GM23338 (cell line): ENCODE results near the gene NLRC3. TPM values are rescaled to one million over a fixed set of nuclear protein-coding genes. Genes with fewer than 3 reads are reported as not detected.
A peak's percentile ranks its signal among the peaks of the same experiment; 100 is the strongest.

Experiments used
- ATAC-seq: fragments of 200-7000 bp; cut with Tn5 transposase; 3 replicates; pipeline ENCODE4 v1.9.1; 2020
- DNase-seq: peaks from one replicate; pipeline ENCODE4 v3.0.0-alpha.2; 2015; ENCODE audit warnings: low spot score
- H2AFZ ChIP-seq: fragments of 200-600 bp; sonication (generic); 2 replicates; pipeline ENCODE4 v1.8.0; 2016; ENCODE audit warnings: antibody characterized with exemption, mild to moderate bottlenecking, moderate library complexity
- H3F3A ChIP-seq: fragments of 200-600 bp; sonication (generic); replicated peaks from 2 replicates; pipeline ENCODE4 v1.8.0; 2017; ENCODE audit warnings: antibody characterized with exemption, mixed run types, low read depth
- H3K27ac ChIP-seq: fragments of 200-600 bp; sonication (generic); 2 replicates; pipeline ENCODE4 v1.6.1; 2016; ENCODE audit warnings: low read depth
- H3K27me3 ChIP-seq: fragments of 200-600 bp; sonication (generic); 2 replicates; pipeline ENCODE4 v1.8.0; 2016; ENCODE audit warnings: mild to moderate bottlenecking, mixed run types, moderate library complexity; ENCODE audit not compliant: insufficient read depth
- H3K36me3 ChIP-seq: fragments of 200-600 bp; sonication (generic); 2 replicates; pipeline ENCODE4 v1.8.0; 2016; ENCODE audit warnings: mild to moderate bottlenecking; ENCODE audit not compliant: insufficient read depth
- H3K4me1 ChIP-seq: fragments of 200-600 bp; sonication (generic); 2 replicates; pipeline ENCODE4 v1.8.0; 2016; ENCODE audit warnings: mild to moderate bottlenecking, moderate library complexity; ENCODE audit not compliant: insufficient read depth
- H3K4me2 ChIP-seq: fragments of 200-600 bp; sonication (generic); 2 replicates; pipeline ENCODE4 v1.7.1; 2017; ENCODE audit warnings: mixed run types
- H3K4me3 ChIP-seq: fragments of 200-600 bp; sonication (generic); 2 replicates; pipeline ENCODE4 v1.6.1; 2016; ENCODE audit warnings: mixed run types
- H3K79me2 ChIP-seq: fragments of 200-600 bp; sonication (generic); replicated peaks from 2 replicates; pipeline ENCODE4 v1.8.0; 2017; ENCODE audit warnings: mild to moderate bottlenecking; ENCODE audit not compliant: insufficient read depth
- H3K9me2 ChIP-seq: fragments of 200-600 bp; sonication (generic); 2 replicates; pipeline ENCODE4 v1.8.0; 2017; ENCODE audit not compliant: insufficient read depth
- H4K20me1 ChIP-seq: fragments of 200-600 bp; sonication (generic); replicated peaks from 2 replicates; pipeline ENCODE4 v1.8.0; 2017; ENCODE audit warnings: mild to moderate bottlenecking; ENCODE audit not compliant: insufficient read depth
- H3K27ac Mint-ChIP-seq: 2 replicates; pipeline ENCODE4 v1.8.0; 2020; ENCODE audit warnings: inconsistent platforms, mild to moderate bottlenecking, moderate library complexity, mixed read lengths
- H3K27me3 Mint-ChIP-seq: 3 replicates; pipeline ENCODE4 v1.8.0; 2022; ENCODE audit warnings: low read depth, mild to moderate bottlenecking, moderate library complexity, mixed read lengths, inconsistent platforms; ENCODE audit not compliant: insufficient read depth, poor library complexity
- H3K36me3 Mint-ChIP-seq: 3 replicates; pipeline ENCODE4 v1.8.0; 2021; ENCODE audit warnings: low read depth, mild to moderate bottlenecking, inconsistent platforms, moderate library complexity, mixed read lengths
- H3K4me1 Mint-ChIP-seq: 3 replicates; pipeline ENCODE4 v1.8.0; 2020; ENCODE audit warnings: mild to moderate bottlenecking, inconsistent platforms, mixed read lengths
- H3K4me3 Mint-ChIP-seq: 3 replicates; pipeline ENCODE4 v1.8.0; 2021; ENCODE audit warnings: moderate library complexity, mild to moderate bottlenecking, inconsistent platforms, mixed read lengths
- H3K9me3 Mint-ChIP-seq: 3 replicates; pipeline ENCODE4 v1.8.0; 2020; ENCODE audit warnings: moderate library complexity, mild to moderate bottlenecking, inconsistent platforms, mixed read lengths
- CREB1 ChIP-seq: fragments of 250-450 bp; sonication (Bioruptor Pico); IDR thresholded peaks from 2 replicates; pipeline ENCODE4 v1.5.0; 2020; ENCODE audit warnings: low read depth, mild to moderate bottlenecking, moderate library complexity
- CTCF ChIP-seq, 2 experiments: fragments of 200-600 bp in 1 of 2; sonication (generic) in 1 of 2; conservative IDR thresholded peaks; 2 replicates each; pipeline versions ENCODE4 v1.5.1 to v1.6.1; 2016 to 2017; ENCODE audit warnings: antibody characterized with exemption in 2 of 2, low read depth in 2 of 2, mild to moderate bottlenecking in 2 of 2, moderate library complexity in 1 of 2
- ETS1 ChIP-seq: IDR thresholded peaks from 2 replicates; pipeline ENCODE4 v1.6.1; 2016; ENCODE audit warnings: antibody characterized with exemption
- EZH2 ChIP-seq: fragments of 200-600 bp; sonication (generic); IDR thresholded peaks from one replicate; pipeline ENCODE4 v1.8.0; 2017; ENCODE audit warnings: antibody characterized with exemption, mild to moderate bottlenecking, low read depth; ENCODE audit not compliant: unreplicated experiment
- EZH2phosphoT487 ChIP-seq: fragments of 200-600 bp; sonication (generic); IDR thresholded peaks from one replicate; pipeline ENCODE4 v1.8.1; 2018; ENCODE audit warnings: antibody characterized with exemption; ENCODE audit not compliant: unreplicated experiment
- JUNB ChIP-seq: IDR thresholded peaks from one replicate; pipeline ENCODE4 v1.6.1; 2016; ENCODE audit warnings: antibody characterized with exemption; ENCODE audit not compliant: unreplicated experiment
- NANOG ChIP-seq: IDR thresholded peaks from 2 replicates; pipeline ENCODE4 v1.6.1; 2016; ENCODE audit warnings: antibody characterized with exemption, borderline replicate concordance
- POLR2AphosphoS5 ChIP-seq: IDR thresholded peaks from 2 replicates; pipeline ENCODE4 v1.6.1; 2016; ENCODE audit warnings: antibody characterized with exemption, low read depth
- REST ChIP-seq: IDR thresholded peaks from one replicate; pipeline ENCODE4 v1.6.1; 2018; ENCODE audit warnings: antibody characterized with exemption; ENCODE audit not compliant: unreplicated experiment
- STAT1 ChIP-seq: IDR thresholded peaks from one replicate; pipeline ENCODE4 v1.6.1; 2016; ENCODE audit warnings: antibody characterized with exemption; ENCODE audit not compliant: unreplicated experiment
- ZNF114 ChIP-seq: fragments of 250-450 bp; sonication (Bioruptor Pico); IDR thresholded peaks from 2 replicates; pipeline ENCODE4 v1.5.0; 2020; ENCODE audit warnings: mild to moderate bottlenecking, moderate library complexity
- ZNF331 ChIP-seq: fragments of 250-450 bp; sonication (Bioruptor Pico); IDR thresholded peaks from 2 replicates; pipeline ENCODE4 v1.5.0; 2020; ENCODE audit warnings: low read depth, mild to moderate bottlenecking, moderate library complexity
- ZNF462 ChIP-seq: fragments of 250-450 bp; sonication (Bioruptor Pico); IDR thresholded peaks from 2 replicates; pipeline ENCODE4 v1.5.0; 2020; ENCODE audit warnings: mild to moderate bottlenecking, moderate library complexity
- polyA plus RNA-seq: library from polyadenylated mRNA; unstranded; fragments of >200 nt; fragmentation: Nextera tagmentation; extraction: Ambion mirVana; gene quantifications from 2 replicates; pipeline ENCODE4 v1.2.1, GENCODE V29; 2016
- total RNA-seq: library from RNA; depleted of rRNA; stranded (reverse); fragments of >200 nt; shearing (Covaris generic); gene quantifications from 2 replicates; pipeline ENCODE4 v1.2.3, GENCODE V29; 2014

NLRC3 gene
- total and polyA plus RNA-seq, 2 experiments from 2014 or later = 0.11 to 0.49 TPM

GRCh38 chr16:3541527-3542155 lies 35.6 kb downstream of the NLRC3 start:
- DNase-seq = peak; percentile 24
- Histone ChIP-seq H3K36me3 (no peaks in the 10 kb centered on the region), H3K27ac (no peak overlapping the region), H3K9me2 (no peaks in the 10 kb centered on the region), H3K4me1 (no peaks in the 10 kb centered on the region), H2AFZ (no peak overlapping the region), H3K4me3 (no peak overlapping the region), H3K27me3 (no peaks in the 10 kb centered on the region), H3K4me2 (no peak overlapping the region), H3F3A (no peaks in the 10 kb centered on the region), H4K20me1 (no peaks in the 10 kb centered on the region; the same call in 1 of the 2 replicates), H3K79me2 (no peaks in the 10 kb centered on the region)
- peaks cover 13% of the 10 kb centered on the region for H3K27me3 Mint-ChIP-seq
- H3K4me1 Mint-ChIP-seq = peaks cover 8% of the 10 kb centered on the region; the same call in 2 of the 3 replicates
- H3K27ac Mint-ChIP-seq = no peak overlapping the region
- no peaks in the 10 kb centered on the region; the same call in 2 of the 3 replicates for H3K36me3 Mint-ChIP-seq
- no peak overlapping the region for H3K4me3 Mint-ChIP-seq
- no peak for TF ChIP-seq STAT1
- TF ChIP-seq POLR2AphosphoS5 = no peak
- TF ChIP-seq EZH2 = no peak
- no peak for TF ChIP-seq NANOG
- TF ChIP-seq CREB1 (CRISPR knock-in tag) = no peak
- no peak for TF ChIP-seq REST
- TF ChIP-seq JUNB = no peak
- no peak for TF ChIP-seq EZH2phosphoT487
- no peak for TF ChIP-seq ETS1
- no peak for TF ChIP-seq CTCF (conservative IDR thresholded peaks at IDR 0.05; ENCODE audit: low read depth in 2 of 2)
- TF ChIP-seq ZNF331 = no peak
- TF ChIP-seq ZNF114 (CRISPR knock-in tag) = no peak
- TF ChIP-seq ZNF462 (CRISPR knock-in tag) = no peak
- ATAC-seq = peak; percentile 81
- no peaks in the 10 kb centered on the region for H3K9me3 Mint-ChIP-seq
